ENCODE data around the gene ZNF611.

DNA sequence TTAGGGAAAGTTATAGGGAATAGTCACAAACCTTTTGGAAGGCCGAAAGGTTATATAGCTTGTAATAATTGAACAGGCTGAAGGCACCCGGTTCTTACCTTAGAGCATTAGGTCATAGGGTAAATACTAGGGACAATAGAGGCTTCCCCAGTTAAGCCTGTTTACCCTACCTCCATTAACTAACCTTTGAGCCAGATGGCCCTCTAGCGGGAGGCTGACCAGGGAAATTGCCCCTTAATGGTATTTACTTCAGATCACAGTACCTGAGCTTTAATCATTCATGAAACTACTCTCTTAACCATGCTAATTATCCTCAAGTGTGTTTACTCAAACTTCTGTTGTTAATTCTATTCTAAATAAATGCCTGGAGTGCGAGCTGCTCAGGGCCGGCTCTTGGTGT is 76.2 kb downstream of the ZNF611 start:
- no peak for TF ChIP-seq POLR2A (conservative IDR thresholded peaks at IDR 0.05)
- no peak for TF ChIP-seq KAT2B (IDR thresholded peaks at IDR 0.05; ENCODE audit: low read depth, low read length)
- TF ChIP-seq, protein P1, sequence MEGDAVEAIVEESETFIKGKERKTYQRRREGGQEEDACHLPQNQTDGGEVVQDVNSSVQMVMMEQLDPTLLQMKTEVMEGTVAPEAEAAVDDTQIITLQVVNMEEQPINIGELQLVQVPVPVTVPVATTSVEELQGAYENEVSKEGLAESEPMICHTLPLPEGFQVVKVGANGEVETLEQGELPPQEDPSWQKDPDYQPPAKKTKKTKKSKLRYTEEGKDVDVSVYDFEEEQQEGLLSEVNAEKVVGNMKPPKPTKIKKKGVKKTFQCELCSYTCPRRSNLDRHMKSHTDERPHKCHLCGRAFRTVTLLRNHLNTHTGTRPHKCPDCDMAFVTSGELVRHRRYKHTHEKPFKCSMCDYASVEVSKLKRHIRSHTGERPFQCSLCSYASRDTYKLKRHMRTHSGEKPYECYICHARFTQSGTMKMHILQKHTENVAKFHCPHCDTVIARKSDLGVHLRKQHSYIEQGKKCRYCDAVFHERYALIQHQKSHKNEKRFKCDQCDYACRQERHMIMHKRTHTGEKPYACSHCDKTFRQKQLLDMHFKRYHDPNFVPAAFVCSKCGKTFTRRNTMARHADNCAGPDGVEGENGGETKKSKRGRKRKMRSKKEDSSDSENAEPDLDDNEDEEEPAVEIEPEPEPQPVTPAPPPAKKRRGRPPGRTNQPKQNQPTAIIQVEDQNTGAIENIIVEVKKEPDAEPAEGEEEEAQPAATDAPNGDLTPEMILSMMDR (IDR thresholded peaks at IDR 0.05 in 2 of 3, conservative IDR thresholded peaks at IDR 0.05 in 1 of 3; ENCODE audit: insufficient read depth in 2 of 3, low read depth in 1 of 3, low read length in 3 of 3): no peak
- TF ChIP-seq MXI1 (IDR thresholded peaks at IDR 0.05; ENCODE audit: low read depth, low read length): no peak

Measured in K562 (cell line).